ENCODE measurements around the gene ADAM19.
"Not testable (repeated sequence)": the region's sequence is repeated elsewhere in the genome, so short reads cannot be mapped to it uniquely, and the experiment has no call there.

Gene ADAM19

GRCh38 chr5:157511651-157512644 is 63.6 kb downstream of the ADAM19 start:
- FAIRE-seq, result no peak

DNA sequence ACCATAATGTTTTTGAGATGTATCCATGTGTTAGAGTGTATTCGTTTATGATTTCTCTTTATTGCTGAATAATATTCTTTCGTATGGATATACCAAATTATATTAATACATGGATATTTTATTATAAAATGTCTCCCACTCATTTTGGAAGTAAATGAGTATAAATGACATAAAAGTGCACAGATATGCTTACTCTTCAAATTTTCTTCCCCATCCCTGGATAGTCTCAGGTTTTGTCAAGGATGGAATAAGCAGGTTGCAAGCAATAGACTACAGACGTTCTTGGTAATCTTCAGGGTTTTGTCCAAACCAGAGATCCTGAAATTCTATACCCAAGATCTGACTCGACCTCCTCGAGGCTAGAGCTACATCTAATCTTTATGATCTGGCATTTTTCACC is 64.9 kb downstream of the ADAM19 start:
- no peak for FAIRE-seq

GRCh38 chr5:157509587-157509986 is 66.0 kb downstream of the ADAM19 start:
- FAIRE-seq, result no peak

GRCh38 chr5:157509093-157509492 is 66.5 kb downstream of the ADAM19 start:
- no peak for FAIRE-seq

- no peak for FAIRE-seq
These were observed 68.4 kb downstream of the ADAM19 start for GRCh38 chr5:157506981-157507780.

DNA sequence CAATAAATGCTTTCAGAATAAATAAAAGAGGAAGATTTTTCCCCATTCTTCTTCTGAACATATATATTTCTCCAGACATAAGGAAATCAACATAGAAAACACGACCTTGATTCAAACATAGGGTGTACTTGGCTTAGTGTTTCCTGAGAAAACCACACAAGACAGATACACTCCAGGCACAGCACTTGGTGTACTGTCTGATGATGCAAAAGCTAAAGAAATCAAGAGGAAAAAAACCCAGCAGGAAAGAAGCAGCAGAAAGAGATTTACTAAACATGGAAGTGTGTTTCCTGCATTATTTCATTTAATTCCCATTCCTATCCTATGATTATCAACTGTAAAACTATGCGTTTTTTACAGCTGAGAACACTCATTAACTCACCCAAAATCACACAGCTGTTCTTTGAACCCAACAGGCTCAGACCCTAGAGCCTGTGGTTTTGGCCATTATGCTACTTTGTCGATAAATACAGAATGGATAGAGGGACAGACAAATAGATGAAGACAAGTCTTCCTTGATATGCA is 69.4 kb downstream of the ADAM19 start:
- no peak for FAIRE-seq

DNA sequence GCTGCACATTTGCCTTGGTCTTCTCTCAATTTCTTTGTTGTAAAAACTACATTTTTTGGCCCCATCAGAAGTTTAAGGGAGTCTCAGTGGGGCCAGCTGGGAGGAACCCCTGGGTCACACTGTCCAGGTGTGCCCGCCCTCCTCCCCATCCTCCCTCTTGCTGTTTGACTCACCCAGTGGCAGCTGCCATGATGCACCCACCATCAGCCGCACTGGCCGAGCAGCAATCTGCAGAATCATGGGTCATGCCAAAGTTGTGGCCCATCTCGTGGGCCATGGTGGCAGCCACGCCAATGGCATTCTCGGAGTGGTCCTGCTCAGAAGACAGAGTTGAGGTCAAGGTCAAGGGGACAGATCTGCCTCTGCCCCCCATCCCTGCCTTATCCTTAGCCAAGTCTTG is 70.1 kb downstream of the ADAM19 start:
- no peak for FAIRE-seq

DNA sequence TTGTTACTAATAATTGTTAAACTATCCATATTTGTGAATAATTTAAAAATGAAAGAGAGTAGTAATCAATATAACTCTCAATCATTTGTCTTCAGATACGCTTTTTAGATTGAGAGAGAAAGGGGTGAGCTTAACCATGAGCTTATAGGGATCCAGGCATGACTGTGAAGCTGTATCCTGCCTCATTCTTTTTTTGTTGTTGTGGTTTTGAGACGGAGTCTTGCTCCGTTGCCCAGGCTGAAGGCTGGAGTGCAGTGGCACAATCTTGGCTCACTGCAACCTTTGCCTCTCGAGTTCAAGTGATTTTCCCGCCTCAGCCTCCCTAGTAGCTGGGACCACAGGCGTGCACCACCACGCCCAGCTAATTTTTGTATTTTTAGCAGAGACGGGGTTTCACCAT is 71.5 kb downstream of the ADAM19 start:
- no peak for FAIRE-seq

- FAIRE-seq, result no peak
These were observed 73.4 kb downstream of the ADAM19 start for GRCh38 chr5:157502143-157502647.

GRCh38 chr5:157497875-157498611 is 77.5 kb downstream of the ADAM19 start:
- FAIRE-seq, result no peak

DNA sequence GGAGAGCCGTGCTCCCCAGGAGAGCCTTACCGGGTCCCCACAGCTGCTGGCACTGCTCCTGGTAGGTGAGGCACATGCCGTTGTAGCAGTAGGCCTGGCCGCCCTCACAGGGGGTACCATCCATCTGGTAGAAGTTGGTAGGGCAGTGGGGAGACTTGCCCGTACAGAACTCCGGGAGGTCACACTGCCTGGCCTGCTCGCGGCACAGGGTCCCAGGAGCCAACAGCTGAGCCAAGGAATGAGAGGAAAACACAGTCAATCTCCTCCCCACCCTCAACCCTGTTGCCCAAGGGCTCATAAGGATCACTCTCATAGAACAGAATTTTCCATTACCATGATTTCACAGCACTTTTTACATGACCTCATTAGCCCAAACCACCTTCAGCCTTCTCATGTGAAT is 78.7 kb downstream of the ADAM19 start:
- FAIRE-seq, result no peak

DNA sequence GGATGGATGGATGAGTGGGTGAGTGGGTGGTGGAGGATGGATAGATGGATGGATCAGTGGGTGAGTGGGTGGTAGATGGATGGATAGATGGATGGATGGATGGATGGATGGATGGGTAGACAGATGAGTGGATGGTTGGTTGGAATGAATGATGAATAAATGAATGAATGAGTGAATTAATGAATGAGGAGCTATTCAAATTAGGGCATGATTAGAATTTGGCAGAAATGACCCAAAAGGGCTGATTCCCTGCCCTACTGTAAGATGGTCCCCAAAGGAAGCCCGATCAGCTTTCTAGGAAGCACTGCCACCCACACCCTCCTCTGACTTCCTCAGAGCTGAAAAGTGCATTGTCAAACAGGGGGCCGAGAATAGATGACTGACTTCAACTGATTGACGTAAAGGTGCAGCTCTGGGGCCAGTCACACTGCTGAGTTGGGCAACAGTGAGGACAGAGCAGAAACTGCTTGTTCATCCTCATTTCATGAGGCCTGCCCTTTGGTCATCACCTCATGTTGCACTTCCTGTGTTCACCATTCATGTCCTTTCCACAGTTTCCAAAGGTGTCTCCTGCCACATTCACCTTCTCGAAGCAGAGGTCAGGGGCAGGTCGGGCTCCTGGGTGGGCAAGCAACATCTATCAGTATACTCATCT is 81.3 kb downstream of the ADAM19 start:
- FAIRE-seq, result no peak

DNA sequence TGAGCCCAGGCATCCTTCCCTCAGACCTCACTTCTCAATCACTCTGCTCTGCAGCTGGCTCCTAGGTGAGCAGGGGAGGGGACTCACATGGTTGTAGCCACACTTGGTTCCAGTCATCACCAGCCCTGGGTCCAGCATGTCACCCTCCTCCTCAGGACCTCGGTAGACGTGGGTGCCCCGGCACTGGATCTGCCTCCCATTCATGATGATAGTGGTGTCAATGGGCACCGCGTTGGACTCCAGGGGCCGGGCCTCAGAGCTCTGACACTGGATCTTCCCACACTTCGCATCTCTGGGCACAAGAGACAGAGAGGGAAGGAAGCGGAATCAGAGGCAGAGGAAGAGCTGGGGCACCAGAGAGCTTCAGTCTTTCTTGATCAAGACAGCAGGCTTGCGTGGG is 82.7 kb downstream of the ADAM19 start:
- no peak for FAIRE-seq

DNA sequence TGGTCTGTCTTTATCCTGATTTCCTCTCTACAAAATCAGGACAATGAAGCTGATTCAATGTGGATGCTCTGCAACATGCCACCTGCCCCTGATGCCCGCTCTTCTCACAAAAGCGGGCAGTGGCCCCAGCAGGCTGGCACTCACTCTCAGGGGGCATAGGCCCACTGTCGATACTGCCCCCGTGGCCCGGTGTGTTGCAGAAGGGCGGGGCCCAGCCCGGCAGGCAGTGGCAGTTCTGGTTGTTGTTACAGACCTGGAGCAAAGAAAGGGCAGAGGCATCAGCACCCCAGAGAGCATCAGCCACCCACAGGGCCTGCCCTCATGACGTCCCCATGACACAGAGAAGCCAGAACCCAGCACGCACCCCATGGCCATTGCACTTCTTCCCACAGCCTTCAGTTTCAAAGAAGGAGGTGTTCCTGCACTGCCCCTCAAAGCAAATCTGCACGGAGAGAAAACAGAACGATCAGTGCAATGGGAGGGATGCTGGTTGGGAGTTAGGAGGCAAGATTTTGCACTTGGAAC is 84.0 kb downstream of the ADAM19 start:
- FAIRE-seq, result no peak

GRCh38 chr5:157487358-157487757 is 88.2 kb downstream of the ADAM19 start:
- FAIRE-seq, result no peak

- FAIRE-seq, result no peak
These were observed 88.7 kb downstream of the ADAM19 start for GRCh38 chr5:157486861-157487260.

- no peak for FAIRE-seq
These were observed 89.3 kb downstream of the ADAM19 start for GRCh38 chr5:157486221-157486681.

- FAIRE-seq, result no peak
These were observed 89.8 kb downstream of the ADAM19 start for GRCh38 chr5:157485811-157486210.

GRCh38 chr5:157485340-157485739 is 90.2 kb downstream of the ADAM19 start:
- no peak for FAIRE-seq

DNA sequence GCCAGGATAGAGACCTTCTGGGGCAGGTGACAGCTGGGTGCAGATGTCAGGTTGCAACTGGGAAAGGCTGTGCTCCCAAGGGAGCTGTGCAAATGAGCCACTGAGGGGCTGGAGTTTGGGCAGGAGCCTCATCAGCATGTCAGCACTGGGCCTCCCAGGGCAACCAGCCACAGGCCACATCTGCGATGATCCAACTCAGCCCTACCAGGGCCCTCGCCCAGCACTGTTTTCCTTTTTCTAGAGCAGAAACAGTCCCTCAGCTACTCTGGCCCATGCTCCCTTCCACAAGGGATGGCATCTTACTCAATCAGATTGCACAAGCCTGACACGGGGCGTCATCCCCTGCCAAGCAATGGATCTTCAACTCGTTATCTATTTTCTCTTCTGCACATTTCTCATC is 90.8 kb downstream of the ADAM19 start:
- no peak for FAIRE-seq

DNA sequence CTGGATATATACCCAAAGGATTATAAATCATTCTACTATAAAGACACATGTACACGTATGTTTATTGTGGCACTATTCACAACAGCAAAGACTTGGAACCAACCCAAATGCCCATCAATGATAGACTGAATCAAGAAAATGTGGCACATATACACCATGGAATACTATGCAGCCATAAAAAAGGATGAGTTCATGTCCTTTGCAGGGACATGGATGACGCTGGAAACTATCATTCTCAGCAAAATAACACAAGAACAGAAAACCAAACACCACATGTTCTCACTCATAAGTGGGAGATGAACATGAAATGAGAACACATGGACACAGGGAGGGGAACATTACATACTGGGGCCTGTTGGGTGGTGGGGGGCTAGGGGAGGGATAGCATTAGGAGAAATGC is 92.9 kb downstream of the ADAM19 start:
- not testable (repeated sequence) for FAIRE-seq

- no peak for FAIRE-seq
These were observed 93.9 kb downstream of the ADAM19 start for GRCh38 chr5:157481666-157482065.
